ENCODE data around the gene CCDC82.

The CCDC82 gene

GRCh38 chr11:96328395-96329010 is 61.2 kb downstream of the CCDC82 start:
- DNase-seq: no peak

GRCh38 chr11:96326959-96327358 is 62.8 kb downstream of the CCDC82 start:
- DNase-seq: no peak

DNA sequence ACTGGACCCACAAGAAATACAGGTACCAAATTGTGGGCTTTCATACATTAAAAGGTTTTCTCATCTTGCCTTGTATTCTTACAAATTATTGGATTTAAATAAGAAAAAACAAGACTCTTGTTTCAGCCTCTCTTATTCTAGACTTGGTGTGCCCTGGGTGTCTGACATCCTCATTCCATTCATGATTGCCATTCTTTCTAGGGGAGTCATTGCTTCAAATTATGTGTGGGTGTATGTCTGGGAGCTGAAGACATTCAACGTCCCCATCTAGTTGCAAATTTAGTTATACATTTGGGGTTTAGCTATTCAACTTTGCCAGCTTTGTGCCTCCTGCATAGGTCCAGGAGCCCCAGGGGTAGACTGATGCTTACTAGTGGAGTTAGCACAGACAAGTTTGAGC is 64.8 kb downstream of the CCDC82 start:
- DNase-seq: no peak

DNA sequence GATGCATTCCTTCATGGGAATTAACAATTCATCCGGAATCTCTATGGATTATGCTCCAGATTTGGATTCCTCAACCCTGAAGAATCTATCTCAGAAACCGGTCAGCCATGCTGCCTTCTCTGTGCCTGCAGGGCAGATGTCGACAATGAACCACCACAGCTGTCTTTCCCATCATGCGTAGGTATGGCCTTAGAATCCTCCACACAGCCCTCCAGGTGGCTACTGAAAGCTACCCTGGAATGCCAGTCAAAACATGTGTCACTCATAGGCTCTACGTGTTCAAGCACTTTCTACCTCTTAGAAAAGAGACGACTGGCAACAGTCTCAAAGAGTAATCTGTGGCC is 66.1 kb downstream of the CCDC82 start:
- DNase-seq: no peak

GRCh38 chr11:96322775-96323641 is 66.7 kb downstream of the CCDC82 start:
- DNase-seq: no peak

DNA sequence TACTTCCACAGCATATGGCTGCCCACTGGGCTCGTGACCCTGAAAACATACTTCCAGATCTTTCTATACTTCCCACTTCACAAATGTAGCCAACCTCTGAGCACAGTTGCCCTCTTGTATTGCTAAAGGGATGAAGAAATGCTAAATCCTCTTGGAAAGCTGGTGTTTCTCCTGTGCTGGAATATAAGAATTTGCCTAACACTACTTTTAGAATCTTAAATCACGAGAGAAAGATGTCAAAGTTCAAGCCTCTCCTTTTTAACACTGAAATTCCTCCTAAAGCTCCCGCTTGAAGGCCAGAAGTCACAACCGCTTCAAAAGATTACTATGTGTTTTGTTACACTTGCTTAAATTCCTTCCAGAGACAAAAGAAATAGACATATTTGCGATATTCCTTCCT is 68.6 kb downstream of the CCDC82 start:
- no peak for DNase-seq

- no peak for DNase-seq
Measured at GRCh38 chr11:96319898-96320656, 69.6 kb downstream of the CCDC82 start.

DNA sequence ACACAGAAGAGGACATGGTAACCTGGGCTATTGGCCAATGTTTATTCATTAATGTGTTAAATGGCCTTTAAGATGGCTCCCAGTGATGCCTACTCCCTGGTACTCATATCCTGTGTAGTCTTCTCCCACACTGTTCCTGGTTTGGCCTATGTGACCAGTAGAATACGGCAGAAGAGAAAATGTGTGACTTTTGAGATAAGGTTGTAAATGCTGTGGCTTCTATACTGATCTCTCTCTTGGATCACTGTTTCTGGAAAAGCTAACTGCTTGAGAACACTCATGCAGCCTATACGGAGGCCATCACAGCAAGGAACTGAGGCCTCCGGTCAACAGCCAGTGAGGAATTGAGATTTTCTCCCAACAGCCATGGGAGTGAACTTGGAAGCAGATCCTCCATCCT is 70.9 kb downstream of the CCDC82 start:
- DNase-seq: no peak

- no peak for DNase-seq
Measured at GRCh38 chr11:96318399-96318798, 71.3 kb downstream of the CCDC82 start.

DNA sequence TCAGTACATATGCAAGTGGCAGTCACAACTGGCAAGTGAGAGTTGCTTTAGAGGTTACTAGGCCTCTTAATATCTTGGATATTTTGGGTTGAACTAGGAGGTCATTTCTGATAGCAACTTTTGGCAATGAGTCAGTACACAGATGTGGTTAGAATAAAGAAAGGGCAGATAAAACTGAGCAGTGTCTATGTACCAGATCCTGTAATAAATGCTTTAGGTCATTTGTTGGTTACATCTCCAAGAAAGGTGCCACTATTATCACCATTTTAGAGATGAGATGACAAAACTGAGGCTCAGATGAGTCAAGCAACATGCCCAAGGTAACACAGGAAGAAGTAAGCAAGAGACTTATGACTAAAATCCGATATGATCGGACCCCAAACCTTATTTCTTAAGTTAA is 71.7 kb downstream of the CCDC82 start:
- no peak for DNase-seq

- no peak for DNase-seq
Measured at GRCh38 chr11:96317571-96317970, 72.1 kb downstream of the CCDC82 start.

GRCh38 chr11:96316869-96317268 is 72.8 kb downstream of the CCDC82 start:
- DNase-seq: no peak

GRCh38 chr11:96315476-96315875 is 74.2 kb downstream of the CCDC82 start:
- no peak for DNase-seq

DNA sequence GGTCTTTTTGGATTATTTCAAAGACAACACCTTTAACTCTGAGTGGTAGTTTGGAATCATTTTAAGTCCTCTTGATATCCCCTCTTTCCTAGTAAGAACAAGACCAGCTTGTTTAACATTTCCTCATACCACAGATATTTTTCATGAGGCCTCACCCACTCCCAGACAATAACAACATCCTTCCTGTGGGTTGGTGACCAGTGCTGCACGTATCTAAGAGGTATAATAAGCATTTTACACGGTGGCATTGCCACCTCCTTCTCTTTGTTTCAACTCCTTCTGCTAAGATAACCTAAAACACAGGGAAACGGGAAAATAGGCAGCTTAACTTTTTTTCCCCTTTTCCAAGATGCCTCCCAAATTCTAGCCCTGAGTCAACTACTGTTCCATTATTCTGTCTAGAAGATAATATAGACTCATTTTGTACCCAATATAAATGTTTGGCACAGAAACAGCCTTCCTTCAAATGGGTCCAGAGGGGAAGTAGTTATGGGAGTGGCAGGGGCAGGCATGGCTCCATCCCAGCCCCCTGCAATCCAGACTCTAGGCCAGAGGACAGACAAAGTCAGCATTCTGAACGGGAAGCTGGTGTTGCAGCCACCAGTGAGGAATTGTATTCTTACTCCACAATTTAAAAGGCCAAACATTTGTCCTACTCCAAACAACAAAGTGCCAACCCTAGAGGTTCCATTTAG is 75.2 kb downstream of the CCDC82 start:
- peak; percentile 15 for DNase-seq

DNA sequence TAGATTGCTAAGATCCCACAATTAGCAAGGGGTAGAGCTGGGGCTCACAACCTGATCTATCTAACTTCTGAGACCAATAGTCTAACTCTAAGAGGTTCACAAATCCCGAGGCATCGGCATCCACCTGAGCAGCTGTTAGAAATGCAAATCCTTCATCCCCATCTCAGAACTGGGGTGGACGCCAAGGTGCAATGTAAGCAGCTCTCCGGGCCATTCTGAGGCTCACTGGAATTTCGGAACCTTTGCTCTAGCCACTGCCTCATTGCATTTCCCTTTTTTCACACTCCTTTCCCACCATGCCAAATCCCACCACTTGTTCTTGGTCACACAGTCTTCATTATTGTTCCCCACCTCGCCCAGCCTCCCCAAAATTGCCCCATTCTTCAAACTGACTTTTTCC is 76.5 kb downstream of the CCDC82 start:
- no peak for DNase-seq

- no peak for DNase-seq
Measured at GRCh38 chr11:96311120-96311568, 78.6 kb downstream of the CCDC82 start.

DNA sequence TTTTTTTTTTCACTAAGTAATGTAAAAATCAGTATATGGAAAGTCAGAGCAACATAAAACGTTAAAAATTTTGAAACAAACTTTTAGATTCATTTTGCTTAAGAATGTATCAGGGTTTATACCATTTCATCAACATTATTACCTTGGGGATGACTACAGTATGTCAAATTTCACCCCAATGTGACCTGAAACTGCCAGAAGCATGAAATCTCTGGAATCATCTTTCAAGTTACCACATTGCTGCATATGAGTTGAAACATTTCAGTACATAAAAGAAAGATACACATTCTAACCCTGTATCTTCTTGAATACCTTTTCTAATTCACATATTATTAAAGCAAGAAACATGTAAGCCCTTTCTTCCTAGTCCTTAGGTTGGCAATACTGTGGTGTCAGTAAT is 79.5 kb downstream of the CCDC82 start:
- DNase-seq: no peak

- no peak for DNase-seq
Measured at GRCh38 chr11:96309643-96310017, 80.1 kb downstream of the CCDC82 start.

DNA sequence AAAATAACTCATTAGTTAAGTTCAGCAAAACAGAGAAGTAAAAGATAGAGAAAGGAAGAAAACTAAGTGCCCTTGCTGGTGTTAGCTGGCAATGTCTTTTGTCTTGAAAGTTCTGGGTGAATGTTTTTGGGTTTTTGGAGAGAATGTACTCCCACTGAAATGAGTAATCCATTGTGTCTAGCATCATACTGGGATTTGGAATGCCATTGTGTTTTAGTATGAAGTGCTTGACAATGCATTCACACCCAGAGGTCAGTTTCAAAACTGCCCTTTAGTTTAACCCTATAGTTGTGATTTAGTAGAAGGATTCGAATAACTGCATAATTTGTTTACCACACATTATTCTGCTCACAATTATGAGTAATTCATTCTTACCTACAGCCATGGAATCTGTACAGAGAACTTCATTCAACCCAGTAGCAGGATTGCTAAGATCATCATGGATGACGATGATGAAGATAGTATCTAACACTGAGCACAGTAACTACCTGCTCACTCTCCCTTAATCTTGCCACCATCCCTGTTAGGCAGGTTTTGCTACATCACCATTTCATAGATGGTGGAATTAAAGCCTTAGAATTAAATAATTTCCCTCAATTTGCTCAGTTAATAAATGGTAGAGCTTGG is 80.6 kb downstream of the CCDC82 start:
- DNase-seq: no peak

DNA sequence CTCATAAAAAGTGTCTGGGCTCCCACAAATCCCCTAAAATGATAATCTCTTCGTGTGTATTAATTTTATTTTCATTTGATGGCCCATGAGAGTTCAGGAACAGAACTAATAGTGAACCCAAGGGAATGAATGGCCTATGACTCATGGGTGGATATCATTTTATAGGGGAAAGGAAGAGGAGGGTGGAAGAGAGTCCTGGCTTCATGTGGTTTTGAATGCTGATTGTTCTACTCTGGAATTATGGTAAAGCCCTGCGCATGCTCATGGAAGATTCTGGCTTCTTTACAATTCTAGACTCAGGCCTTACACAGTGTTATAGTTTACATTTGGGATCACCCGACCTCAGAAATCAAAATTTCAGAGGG is 82.0 kb downstream of the CCDC82 start:
- no peak for DNase-seq

GRCh38 chr11:96306933-96307775 is 82.6 kb downstream of the CCDC82 start:
- DNase-seq: peak; percentile 10

- no peak for DNase-seq
Measured at GRCh38 chr11:96306600-96306932, 83.1 kb downstream of the CCDC82 start.
